Glutamatergic neuron (in vitro differentiated cells): Measurements from ENCODE around the gene SLC12A9. TPM values are rescaled to one million over a fixed set of nuclear protein-coding genes. Genes with fewer than 3 reads are reported as not detected.
A peak's percentile ranks its signal among the peaks of the same experiment; 100 is the strongest.

Experiments used
- DNase-seq: peaks from one replicate; pipeline ENCODE4 v3.0.0; 2022
- H3K27ac Mint-ChIP-seq: one replicate; pipeline ENCODE4 v1.8.0; 2020; ENCODE audit warnings: mild to moderate bottlenecking, mixed read lengths, inconsistent platforms; ENCODE audit not compliant: unreplicated experiment
- H3K27me3 Mint-ChIP-seq: one replicate; pipeline ENCODE4 v1.8.0; 2020; ENCODE audit warnings: mild to moderate bottlenecking, moderate library complexity, mixed read lengths, inconsistent platforms; ENCODE audit not compliant: unreplicated experiment
- H3K36me3 Mint-ChIP-seq: one replicate; pipeline ENCODE4 v1.8.0; 2020; ENCODE audit warnings: mild to moderate bottlenecking, mixed read lengths, inconsistent platforms; ENCODE audit not compliant: unreplicated experiment
- H3K4me1 Mint-ChIP-seq: one replicate; pipeline ENCODE4 v1.8.0; 2020; ENCODE audit warnings: mild to moderate bottlenecking, low read depth, mixed read lengths, inconsistent platforms; ENCODE audit not compliant: unreplicated experiment
- H3K4me3 Mint-ChIP-seq: one replicate; pipeline ENCODE4 v1.8.0; 2020; ENCODE audit warnings: mild to moderate bottlenecking, mixed read lengths, inconsistent platforms; ENCODE audit not compliant: unreplicated experiment
- H3K9me3 Mint-ChIP-seq: one replicate; pipeline ENCODE4 v1.8.0; 2020; ENCODE audit warnings: mild to moderate bottlenecking, moderate library complexity, mixed read lengths, inconsistent platforms; ENCODE audit not compliant: unreplicated experiment
- total RNA-seq: library from RNA; stranded (reverse); fragmentation: NEBNext Ultra II Directional; extraction: Animal tissue kit (Norgen Biotek cat#: 25700); gene quantifications from one replicate; pipeline ENCODE4 v1.2.1, GENCODE V29; 2021; ENCODE audit not compliant: unreplicated experiment
- TF ChIP-seq, protein P1 (sequence below): fragments of 200-600 bp; sonication (generic); IDR thresholded peaks from one replicate; pipeline ENCODE4 v1.5.0; 2021; ENCODE audit not compliant: partially characterized antibody, unreplicated experiment

Gene SLC12A9
- total RNA-seq, 1 donor from 2014 or later: 36.7 TPM

DNA sequence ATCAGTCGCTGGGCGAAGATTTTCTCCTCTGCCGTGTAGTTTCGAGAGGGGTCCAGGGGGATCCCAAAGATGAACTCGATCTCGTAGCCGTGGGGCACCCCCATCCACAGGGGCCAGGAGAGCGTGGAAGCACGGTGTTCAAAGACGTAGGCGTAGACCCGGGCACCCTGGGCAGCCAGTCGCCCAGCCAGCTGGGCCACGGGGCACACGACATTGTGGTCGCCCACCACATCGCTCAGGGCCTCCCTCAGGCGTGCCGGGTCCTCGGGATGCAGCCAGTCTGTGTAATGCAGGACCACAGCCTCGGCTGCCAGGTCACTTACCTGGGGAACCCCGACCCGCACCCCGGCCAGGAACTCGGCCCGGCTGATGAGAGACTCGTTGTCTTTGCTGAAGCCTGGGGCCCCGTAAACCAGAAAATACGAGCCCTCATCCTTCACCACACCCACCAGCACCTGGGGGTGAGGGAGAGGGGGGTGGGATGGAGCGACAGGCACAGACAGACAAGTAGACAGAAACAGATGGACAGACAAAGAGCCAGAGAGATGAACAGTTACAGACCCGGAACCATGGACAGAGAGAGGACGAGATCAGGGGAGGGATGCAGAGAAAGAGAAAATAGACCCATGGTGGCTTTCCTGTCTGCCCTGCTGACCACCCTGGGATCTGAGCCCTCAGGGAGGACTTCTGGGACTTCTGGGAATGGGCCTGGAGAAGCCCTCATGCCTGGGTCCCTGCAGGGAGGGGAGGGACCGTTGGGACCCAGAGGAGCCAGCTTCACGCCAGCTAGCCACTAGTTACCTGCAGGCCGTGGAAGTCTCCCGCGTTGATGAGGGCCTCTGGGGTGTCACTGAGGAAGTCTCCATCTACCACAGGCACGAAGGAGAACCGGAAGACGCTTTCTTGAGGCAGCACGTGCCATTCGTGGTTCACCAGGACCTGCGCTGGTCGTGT is 40.1 kb downstream of the SLC12A9 start:
- H3K27ac Mint-ChIP-seq: no peak overlapping the region
- peaks cover 16% of the 10 kb centered on the region for H3K9me3 Mint-ChIP-seq
- peaks cover 22% of the 10 kb centered on the region for H3K27me3 Mint-ChIP-seq
- TF ChIP-seq, protein P1, sequence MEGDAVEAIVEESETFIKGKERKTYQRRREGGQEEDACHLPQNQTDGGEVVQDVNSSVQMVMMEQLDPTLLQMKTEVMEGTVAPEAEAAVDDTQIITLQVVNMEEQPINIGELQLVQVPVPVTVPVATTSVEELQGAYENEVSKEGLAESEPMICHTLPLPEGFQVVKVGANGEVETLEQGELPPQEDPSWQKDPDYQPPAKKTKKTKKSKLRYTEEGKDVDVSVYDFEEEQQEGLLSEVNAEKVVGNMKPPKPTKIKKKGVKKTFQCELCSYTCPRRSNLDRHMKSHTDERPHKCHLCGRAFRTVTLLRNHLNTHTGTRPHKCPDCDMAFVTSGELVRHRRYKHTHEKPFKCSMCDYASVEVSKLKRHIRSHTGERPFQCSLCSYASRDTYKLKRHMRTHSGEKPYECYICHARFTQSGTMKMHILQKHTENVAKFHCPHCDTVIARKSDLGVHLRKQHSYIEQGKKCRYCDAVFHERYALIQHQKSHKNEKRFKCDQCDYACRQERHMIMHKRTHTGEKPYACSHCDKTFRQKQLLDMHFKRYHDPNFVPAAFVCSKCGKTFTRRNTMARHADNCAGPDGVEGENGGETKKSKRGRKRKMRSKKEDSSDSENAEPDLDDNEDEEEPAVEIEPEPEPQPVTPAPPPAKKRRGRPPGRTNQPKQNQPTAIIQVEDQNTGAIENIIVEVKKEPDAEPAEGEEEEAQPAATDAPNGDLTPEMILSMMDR: no peak
- H3K36me3 Mint-ChIP-seq: no peaks in the 10 kb centered on the region
- no peak for DNase-seq
- H3K4me3 Mint-ChIP-seq: peak overlapping the region; percentile 61
- peaks cover 16% of the 10 kb centered on the region for H3K4me1 Mint-ChIP-seq

DNA sequence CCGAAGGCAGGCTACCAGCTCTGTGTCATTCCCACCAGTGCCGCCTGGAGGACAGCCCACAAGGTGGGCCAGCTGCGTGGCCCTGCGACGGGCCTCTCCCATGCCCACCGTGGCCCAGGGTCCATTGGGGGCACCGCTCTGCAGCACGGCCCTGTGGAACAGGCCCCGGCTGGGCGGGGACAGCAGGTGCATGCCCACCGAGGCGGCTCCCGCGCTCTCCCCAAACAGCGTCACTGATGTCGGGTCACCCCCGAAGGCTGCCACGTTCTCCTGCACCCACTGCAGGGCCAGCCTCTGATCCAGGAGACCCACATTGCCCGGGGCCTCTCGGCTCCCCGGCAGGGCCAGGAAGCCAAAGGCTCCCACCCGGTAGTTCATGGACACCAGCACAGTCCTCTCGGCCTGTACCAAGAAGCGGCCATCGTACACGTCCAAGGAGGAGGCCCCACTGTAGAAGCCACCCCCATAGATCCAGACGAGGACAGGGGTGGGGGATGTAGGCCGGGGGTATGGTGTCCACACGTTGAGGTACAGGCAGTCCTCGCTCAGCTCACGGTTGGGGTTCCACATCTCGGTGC is 40.9 kb downstream of the SLC12A9 start:
- Mint-ChIP-seq H3K4me1 (peaks cover 13% of the 10 kb centered on the region), H3K27me3 (peaks cover 17% of the 10 kb centered on the region), H3K4me3 (no peak overlapping the region), H3K36me3 (no peaks in the 10 kb centered on the region), H3K9me3 (peaks cover 17% of the 10 kb centered on the region), H3K27ac (no peak overlapping the region)
- DNase-seq: no peak
- TF ChIP-seq, protein P1: no peak

DNA sequence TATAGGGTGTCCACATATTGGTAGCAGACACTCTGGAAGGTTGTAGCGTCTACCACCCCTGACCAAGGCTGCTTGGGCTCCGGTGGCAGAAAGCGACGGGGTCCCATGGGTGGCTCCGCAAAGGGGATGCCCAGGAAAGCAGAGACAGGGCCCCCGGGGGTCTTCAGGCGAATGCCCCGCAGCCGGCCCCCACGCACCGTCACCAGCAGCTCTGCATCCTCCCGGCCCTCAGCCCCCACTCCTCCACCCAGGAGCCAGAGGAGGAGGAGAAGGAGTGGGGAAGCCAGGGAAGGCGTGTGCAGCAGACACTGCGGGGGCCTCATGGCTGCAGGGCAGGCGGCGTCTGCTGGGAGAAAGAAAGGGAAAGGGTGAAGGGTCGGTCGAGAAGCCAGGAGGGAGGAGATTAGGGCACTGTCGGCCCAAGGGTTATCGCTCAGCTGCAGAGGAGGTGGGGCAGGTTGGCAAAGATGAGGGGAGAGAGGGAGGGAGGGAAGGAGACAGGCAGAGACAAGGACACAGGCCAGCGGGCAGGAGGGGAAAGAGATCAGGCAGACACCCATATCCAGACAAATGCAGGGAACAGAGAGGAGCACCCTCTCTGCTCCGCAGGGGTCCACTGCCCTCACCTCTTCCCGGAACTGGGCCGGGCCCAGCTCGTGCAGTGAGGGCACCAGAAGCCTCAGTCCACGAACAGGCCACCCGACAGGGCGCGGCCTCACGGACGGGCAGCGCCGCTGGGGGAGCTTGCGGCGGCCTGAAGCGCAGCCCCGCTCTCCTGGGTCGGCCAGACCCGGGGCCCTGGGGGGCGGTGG is 41.6 kb downstream of the SLC12A9 start:
- peak overlapping the region; percentile 74 for H3K4me3 Mint-ChIP-seq
- peaks cover 14% of the 10 kb centered on the region for H3K9me3 Mint-ChIP-seq
- H3K36me3 Mint-ChIP-seq: no peaks in the 10 kb centered on the region
- H3K27ac Mint-ChIP-seq: no peak overlapping the region
- H3K4me1 Mint-ChIP-seq: peaks cover 11% of the 10 kb centered on the region
- peaks cover 14% of the 10 kb centered on the region for H3K27me3 Mint-ChIP-seq
- TF ChIP-seq, protein P1: no peak
- DNase-seq: peak; percentile 33

DNA sequence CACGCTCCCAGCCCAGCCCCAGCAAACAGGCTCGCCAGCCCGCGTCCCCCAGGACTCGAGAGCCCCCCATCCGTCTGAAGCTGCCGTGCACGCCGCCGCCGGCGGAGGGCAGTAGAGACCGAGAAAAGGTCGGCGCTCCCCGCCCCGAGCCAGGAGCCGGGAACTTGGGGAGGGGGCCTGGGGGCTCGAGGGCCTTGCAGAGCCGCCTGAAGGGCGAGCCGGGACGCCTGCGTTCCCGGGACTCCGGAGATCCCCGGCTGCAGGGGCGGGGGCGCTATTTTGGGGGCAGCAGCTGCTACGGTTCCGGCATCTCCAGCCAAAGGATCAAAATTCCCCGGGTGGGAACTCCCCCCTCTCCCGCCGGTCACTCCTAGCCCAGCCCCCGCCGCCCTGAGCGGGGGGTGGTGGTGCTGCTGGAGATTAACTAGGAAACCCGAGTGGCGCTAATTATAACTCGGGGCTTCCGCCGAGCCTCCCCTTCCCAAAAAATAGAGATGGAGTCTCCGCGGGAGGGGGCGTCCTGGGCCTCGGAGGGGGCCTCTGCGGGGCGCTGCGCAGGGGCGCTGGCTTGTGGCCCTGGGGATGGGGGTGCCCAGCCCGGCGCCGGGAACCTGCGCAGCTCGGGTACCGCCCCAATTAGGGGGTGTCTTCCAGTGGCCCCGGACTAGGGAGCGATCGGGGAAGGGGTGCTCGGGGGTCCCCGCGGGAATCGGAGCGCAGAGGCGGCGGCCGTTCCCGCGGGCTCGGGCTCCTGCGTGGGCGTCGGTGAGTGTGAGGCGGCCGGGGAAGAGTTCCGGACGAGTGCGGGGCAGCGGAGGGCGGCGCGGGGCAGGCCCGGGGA is 42.6 kb downstream of the SLC12A9 start:
- peaks cover 14% of the 10 kb centered on the region for H3K27me3 Mint-ChIP-seq
- H3K27ac Mint-ChIP-seq: no peak overlapping the region
- H3K4me3 Mint-ChIP-seq: peak overlapping the region; percentile 55
- H3K36me3 Mint-ChIP-seq: peaks cover 3% of the 10 kb centered on the region
- DNase-seq: peak; percentile 92
- H3K9me3 Mint-ChIP-seq: peaks cover 14% of the 10 kb centered on the region
- H3K4me1 Mint-ChIP-seq: peaks cover 11% of the 10 kb centered on the region
- TF ChIP-seq, protein P1: peak; percentile 86
